Osteocyte (in vitro differentiated cells): ENCODE measurements around the gene MPPED1. TPM values are rescaled to one million over a fixed set of nuclear protein-coding genes. Genes with fewer than 3 reads are reported as not detected.

Experiments
- DNase-seq: peaks from one replicate; pipeline ENCODE4 v3.0.0; 2021; ENCODE audit warnings: mixed read lengths; ENCODE audit not compliant: unreplicated experiment; ENCODE audit errors: extremely low spot score
- H3K27ac Mint-ChIP-seq: one replicate; pipeline ENCODE4 v1.8.0; 2021; ENCODE audit warnings: mild to moderate bottlenecking, mixed read lengths; ENCODE audit not compliant: unreplicated experiment
- H3K27me3 Mint-ChIP-seq: one replicate; pipeline ENCODE4 v1.8.0; 2021; ENCODE audit warnings: mixed read lengths; ENCODE audit not compliant: unreplicated experiment
- H3K36me3 Mint-ChIP-seq: one replicate; pipeline ENCODE4 v1.8.0; 2021; ENCODE audit warnings: mixed read lengths; ENCODE audit not compliant: unreplicated experiment
- H3K4me1 Mint-ChIP-seq: one replicate; pipeline ENCODE4 v1.8.0; 2021; ENCODE audit warnings: mixed read lengths; ENCODE audit not compliant: unreplicated experiment
- H3K4me3 Mint-ChIP-seq: one replicate; pipeline ENCODE4 v1.8.0; 2021; ENCODE audit warnings: mild to moderate bottlenecking, moderate library complexity, mixed read lengths; ENCODE audit not compliant: unreplicated experiment
- H3K9me3 Mint-ChIP-seq: one replicate; pipeline ENCODE4 v1.8.0; 2021; ENCODE audit warnings: mixed read lengths; ENCODE audit not compliant: unreplicated experiment
- CTCF ChIP-seq: fragments of 200-600 bp; sonication (generic); IDR thresholded peaks from 2 replicates; pipeline ENCODE4 v1.5.0; 2021; ENCODE audit warnings: antibody characterized with exemption, mild to moderate bottlenecking, moderate library complexity
- total RNA-seq: library from RNA; stranded (reverse); gene quantifications from 2 replicates; pipeline ENCODE4 v1.2.1, GENCODE V29; 2021

MPPED1 gene
- total RNA-seq, 1 donor from 2014 or later: not detected

DNA sequence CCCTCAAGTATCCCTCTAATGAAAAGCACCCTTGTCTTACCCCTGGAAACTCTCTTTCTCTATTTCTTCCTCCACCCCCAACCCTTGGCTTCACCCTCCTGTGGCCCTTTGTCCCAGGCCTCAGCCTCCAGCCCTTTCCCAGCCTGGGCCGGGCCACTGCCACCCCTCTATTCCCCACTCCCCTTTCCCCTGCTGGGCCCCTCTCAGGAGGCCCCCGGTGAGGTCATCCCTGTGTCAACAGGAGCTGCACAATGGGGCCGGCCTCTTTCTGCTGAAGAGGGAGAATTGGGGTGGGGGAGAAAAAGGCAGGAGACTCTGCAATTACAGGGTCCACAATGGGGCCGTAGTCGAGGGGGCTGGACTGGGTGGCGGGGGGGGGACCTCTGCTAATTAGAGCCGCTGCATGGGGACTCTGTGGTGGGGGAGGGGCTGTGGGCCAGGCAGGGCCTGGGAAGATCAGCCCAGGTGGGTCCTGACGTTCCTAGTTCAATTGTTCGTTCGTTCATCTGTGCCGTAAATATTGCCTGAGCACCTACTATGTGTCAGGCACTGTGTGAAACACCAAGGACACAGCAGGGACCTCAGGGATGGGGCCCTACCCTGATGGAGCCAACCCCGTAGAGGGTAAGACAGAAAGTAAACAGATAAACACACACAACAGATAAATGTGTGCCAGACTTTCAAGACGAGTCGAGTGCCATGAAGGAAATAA is 18.5 kb upstream of the MPPED1 start:
- Mint-ChIP-seq H3K4me3 (no peak overlapping the region), H3K36me3 (no peaks in the 10 kb centered on the region), H3K27me3 (peaks cover 6% of the 10 kb centered on the region), H3K4me1 (no peaks in the 10 kb centered on the region), H3K27ac (no peak overlapping the region), H3K9me3 (no peaks in the 10 kb centered on the region)
- TF ChIP-seq CTCF: no peak
- no peak for DNase-seq

- no peak overlapping the region for H3K27ac Mint-ChIP-seq
- H3K4me1 Mint-ChIP-seq: no peaks in the 10 kb centered on the region
- no peaks in the 10 kb centered on the region for H3K36me3 Mint-ChIP-seq
- no peak for DNase-seq
- H3K9me3 Mint-ChIP-seq: no peaks in the 10 kb centered on the region
- H3K27me3 Mint-ChIP-seq: peaks cover 4% of the 10 kb centered on the region
- H3K4me3 Mint-ChIP-seq: no peak overlapping the region
- no peak for TF ChIP-seq CTCF
Measured at GRCh38 chr22:43393844-43394474, 17.9 kb upstream of the MPPED1 start.

GRCh38 chr22:43395086-43395695 is 16.6 kb upstream of the MPPED1 start:
- Mint-ChIP-seq H3K27me3 (peaks cover 4% of the 10 kb centered on the region), H3K27ac (no peak overlapping the region), H3K4me1 (no peaks in the 10 kb centered on the region), H3K9me3 (no peaks in the 10 kb centered on the region), H3K36me3 (no peaks in the 10 kb centered on the region), H3K4me3 (no peak overlapping the region)
- TF ChIP-seq CTCF: no peak
- no peak for DNase-seq

DNA sequence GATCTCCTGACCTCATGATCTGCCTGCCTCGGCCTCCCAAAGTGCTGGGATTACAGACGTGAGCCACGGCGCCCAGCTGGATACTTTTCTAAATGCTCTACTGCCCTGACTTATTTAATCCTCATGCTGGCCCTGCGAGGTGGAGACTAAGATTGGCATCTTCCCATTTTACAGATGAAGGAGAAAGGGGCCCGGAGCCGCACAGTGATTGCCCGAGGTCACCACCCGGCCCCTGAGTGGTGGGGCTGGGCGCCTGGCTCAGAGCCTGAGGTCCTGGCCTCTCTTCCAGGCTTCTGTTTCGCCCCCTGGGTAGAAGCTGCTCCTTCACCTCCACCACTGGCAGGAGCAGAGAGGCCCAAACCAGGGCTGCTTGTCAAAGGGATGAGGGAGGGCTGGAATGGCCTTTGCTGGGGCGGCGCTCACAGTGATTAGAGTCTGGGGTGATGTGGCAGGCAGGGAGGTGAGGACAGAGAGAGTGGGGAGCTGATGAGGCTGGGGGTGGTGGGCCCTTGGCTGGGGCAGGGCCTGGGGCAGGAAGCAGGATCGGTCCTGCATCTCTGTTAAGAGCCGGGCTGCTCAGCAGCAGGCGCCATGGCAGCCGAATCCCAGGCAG is 15.4 kb upstream of the MPPED1 start:
- peaks cover 2% of the 10 kb centered on the region for H3K27me3 Mint-ChIP-seq
- no peaks in the 10 kb centered on the region for H3K4me1 Mint-ChIP-seq
- no peak for DNase-seq
- no peak overlapping the region for H3K27ac Mint-ChIP-seq
- H3K36me3 Mint-ChIP-seq: no peaks in the 10 kb centered on the region
- H3K9me3 Mint-ChIP-seq: no peaks in the 10 kb centered on the region
- no peak for TF ChIP-seq CTCF
- no peak overlapping the region for H3K4me3 Mint-ChIP-seq
